Stimulated activated CD4-positive, alpha-beta T cell treated with anti-CD3 and anti-CD28 coated beads, Interleukin-1b, Interleukin-23, amount 100 ng/mL, for 24 hours (primary cell): ENCODE measurements around the gene EXT2.

Source experiments
- DNase-seq, 4 experiments: peaks; one replicate each; pipeline ENCODE4 v3.0.0-alpha.2; 2020; ENCODE audit warnings: low read depth in 4 of 4, low spot score in 1 of 4

EXT2 gene

GRCh38 chr11:44162004-44162403, 66.5 kb downstream of the EXT2 start:
- DNase-seq = no peak

DNA sequence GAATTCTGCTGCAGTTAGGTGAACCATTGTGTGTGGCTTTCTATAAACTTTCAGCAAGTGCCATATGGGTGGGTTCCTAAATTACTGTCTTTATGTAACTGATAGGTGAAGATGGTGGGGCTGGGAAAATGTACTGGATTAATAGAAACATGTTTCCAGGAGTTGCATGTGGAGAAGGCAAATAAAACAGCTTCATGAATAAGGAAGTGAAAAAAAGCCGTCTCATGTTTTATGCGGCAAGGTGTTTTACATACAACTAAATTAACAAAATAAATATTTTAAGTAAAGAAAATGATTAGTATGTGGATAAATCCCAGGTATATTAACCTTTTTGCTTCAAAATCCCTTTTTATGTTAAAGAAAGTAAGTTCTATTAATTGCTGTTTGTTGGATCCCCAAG, 67.2 kb downstream of the EXT2 start:
- DNase-seq = no peak

- no peak for DNase-seq
Observed at GRCh38 chr11:44165432-44165831, 70.0 kb downstream of the EXT2 start.

GRCh38 chr11:44167046-44167445, 71.6 kb downstream of the EXT2 start:
- DNase-seq = no peak

DNA sequence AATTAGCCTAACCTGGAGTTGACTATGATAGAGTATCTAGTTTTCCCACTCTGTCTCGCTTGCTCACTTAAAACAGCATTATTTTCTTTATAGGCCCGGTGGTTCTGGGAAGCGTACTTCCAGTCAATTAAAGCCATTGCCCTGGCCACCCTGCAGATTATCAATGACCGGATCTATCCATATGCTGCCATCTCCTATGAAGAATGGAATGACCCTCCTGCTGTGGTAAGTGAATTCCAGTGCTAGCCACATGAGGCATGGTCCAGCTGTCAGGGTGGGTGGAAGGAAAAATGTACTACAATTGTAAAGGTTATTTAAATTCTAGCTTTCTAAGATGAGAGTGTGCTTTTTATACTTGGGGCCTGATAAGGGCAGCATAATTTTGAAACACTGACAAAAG, 76.0 kb downstream of the EXT2 start:
- no peak for DNase-seq

DNA sequence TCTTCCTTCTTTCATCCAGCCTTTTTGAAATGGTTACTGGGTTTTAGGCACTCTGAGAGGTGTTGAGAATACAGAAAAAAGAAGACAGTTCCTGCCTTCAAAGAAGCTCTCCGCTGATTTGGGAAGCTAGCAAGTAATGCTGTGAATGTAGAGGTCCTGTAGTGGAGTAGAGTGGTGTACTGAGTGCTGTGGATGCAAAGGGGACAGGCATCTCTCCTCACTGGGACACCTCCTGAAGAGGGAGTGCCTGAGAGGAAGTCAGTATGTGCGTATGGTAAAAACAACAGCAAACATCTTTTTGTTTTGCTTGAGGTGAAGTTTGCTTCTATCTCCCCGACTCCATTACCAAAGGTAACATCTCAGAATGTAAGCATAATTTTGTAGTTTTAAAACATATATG, 77.5 kb downstream of the EXT2 start:
- no peak for DNase-seq

GRCh38 chr11:44174842-44175241, 79.4 kb downstream of the EXT2 start:
- DNase-seq = no peak

DNA sequence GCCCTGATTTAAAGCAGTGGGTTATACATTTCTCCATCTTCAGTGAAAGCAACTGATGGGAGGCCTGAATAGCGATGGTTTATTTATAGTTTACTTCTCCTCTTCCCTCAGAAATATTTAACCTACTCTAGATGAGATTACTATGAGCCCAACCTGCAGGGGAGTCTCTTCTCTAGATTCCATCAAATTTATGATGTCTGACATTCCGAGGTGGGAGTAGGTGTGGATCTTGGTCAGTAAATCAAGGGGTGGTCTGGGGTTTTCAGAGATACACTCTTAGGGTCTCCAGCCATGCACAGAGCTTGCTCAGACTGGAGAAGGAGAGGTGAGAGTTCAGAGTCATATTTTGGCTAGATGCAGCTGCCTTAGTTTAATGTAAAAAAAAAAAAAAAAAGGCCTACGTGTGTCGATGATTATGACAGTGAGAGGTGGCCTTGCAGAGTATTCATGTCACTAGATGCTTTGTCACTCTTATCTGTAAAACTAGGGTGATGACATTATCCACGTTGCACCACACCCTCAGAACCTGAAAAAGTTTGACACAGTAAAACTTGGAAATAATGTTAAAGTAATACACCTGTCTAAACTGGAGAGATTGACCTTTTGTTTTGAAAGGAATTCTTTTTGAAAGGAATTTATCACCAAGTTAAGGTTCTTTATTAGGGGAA, 81.2 kb downstream of the EXT2 start:
- no peak for DNase-seq

- no peak for DNase-seq
Observed at GRCh38 chr11:44177905-44178304, 82.4 kb downstream of the EXT2 start.

GRCh38 chr11:44178381-44178780, 82.9 kb downstream of the EXT2 start:
- no peak for DNase-seq

GRCh38 chr11:44179173-44179572, 83.7 kb downstream of the EXT2 start:
- no peak for DNase-seq

- DNase-seq = no peak
Observed at GRCh38 chr11:44180107-44180506, 84.6 kb downstream of the EXT2 start.

- DNase-seq = no peak
Observed at GRCh38 chr11:44185522-44185921, 90.0 kb downstream of the EXT2 start.

GRCh38 chr11:44186321-44186930, 90.9 kb downstream of the EXT2 start:
- no peak for DNase-seq

- no peak for DNase-seq
Observed at GRCh38 chr11:44188643-44189042, 93.2 kb downstream of the EXT2 start.

GRCh38 chr11:44189986-44190882, 94.8 kb downstream of the EXT2 start:
- no peak for DNase-seq

GRCh38 chr11:44190883-44191230, 95.4 kb downstream of the EXT2 start:
- no peak for DNase-seq

GRCh38 chr11:44191322-44192016, 96.0 kb downstream of the EXT2 start:
- DNase-seq = no peak

DNA sequence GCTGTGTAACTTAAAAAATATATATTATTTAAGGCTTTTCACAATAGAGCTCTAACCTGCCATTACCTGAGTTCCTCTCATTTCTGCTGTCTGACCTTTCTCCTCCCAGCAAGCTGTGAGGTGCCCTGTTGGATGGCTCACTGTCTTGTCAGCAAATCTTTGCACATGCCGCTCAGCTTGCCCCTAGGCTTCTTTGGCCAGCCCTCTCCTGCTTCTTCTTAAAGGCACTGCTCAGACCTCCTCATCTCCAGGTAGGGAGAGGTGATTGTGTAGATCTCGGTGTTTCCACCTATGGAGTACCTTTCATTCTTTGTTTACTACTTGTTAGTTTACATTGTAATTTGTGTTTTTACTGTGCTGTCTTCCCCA, 96.5 kb downstream of the EXT2 start:
- DNase-seq = no peak

- DNase-seq = no peak
Observed at GRCh38 chr11:44192462-44193100, 97.1 kb downstream of the EXT2 start.

DNA sequence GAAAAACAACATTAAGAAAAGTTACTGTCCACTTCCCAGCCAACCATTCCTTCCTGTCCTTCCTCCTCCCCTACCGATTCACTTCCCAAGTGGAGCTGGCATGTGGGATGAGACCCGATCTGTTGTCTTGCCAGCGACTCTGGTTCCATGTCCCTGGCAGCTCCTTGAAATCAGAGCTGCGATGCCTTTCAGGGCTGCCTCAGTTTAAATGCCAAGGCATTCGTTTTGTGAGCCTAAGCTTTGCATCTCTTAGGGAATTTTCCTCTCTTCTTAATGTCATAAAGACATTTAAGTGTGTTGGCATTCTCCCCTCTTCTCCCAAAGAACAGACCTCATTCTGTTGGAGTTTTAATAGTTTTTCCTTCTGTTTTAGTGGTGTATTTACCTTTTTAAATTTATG, 98.4 kb downstream of the EXT2 start:
- no peak for DNase-seq
